Esophagus squamous epithelium (tissue), 5 donors: Measurements from ENCODE around the gene CLEC20A. TPM values are rescaled to one million over a fixed set of nuclear protein-coding genes. Genes with fewer than 3 reads are reported as not detected.
A peak's percentile ranks its signal among the peaks of the same experiment; 100 is the strongest.

Experiments used
- DNase-seq: peaks from one replicate; lab custom pipeline; 2025; lab: John Stamatoyannopoulos, UW
- H3K27ac ChIP-seq, 4 donors: fragments of 200-600 bp; sonication (generic); one replicate each; pipeline ENCODE4 v1.5.1; 2016 to 2019; ENCODE audit warnings: mild to moderate bottlenecking in 1 of 4
- H3K27me3 ChIP-seq, 4 donors: fragments of 200-600 bp; sonication (generic); 1 replicate in 3 of 4; 2 replicates in 1 of 4; pipeline versions ENCODE4 v1.5.1 to v1.6.0; 2017 to 2021; ENCODE audit warnings: antibody characterized with exemption in 1 of 4
- H3K36me3 ChIP-seq, 3 donors: fragments of 200-600 bp; sonication (generic); one replicate each; pipeline ENCODE4 v1.5.1; 2016 to 2019
- H3K4me1 ChIP-seq, 3 donors: fragments of 200-600 bp; sonication (generic); one replicate each; pipeline ENCODE4 v1.5.1; 2017 to 2019
- H3K4me3 ChIP-seq, 4 donors: fragments of 200-600 bp; sonication (generic); 1 replicate in 3 of 4; 2 replicates in 1 of 4; pipeline ENCODE4 v1.5.1; 2016 to 2019; ENCODE audit warnings: mild to moderate bottlenecking in 2 of 4, moderate library complexity in 1 of 4
- H3K9me3 ChIP-seq, 3 donors: fragments of 200-600 bp; sonication (generic); one replicate each; pipeline ENCODE4 v1.5.1; 2016 to 2019
- POLR2A ChIP-seq, 4 donors: fragments of 450-650 bp; IDR thresholded peaks; one replicate each; pipeline ENCODE4 v1.6.1; 2017; ENCODE audit warnings: antibody characterized with exemption in 4 of 4, mild to moderate bottlenecking in 4 of 4, moderate library complexity in 3 of 4
- WGBS, 2 donors: methylation state at CpG; one replicate each; pipeline ENCODE4 v1.1.5; 2018; 5-methylcytosine and 5-hydroxymethylcytosine counted together
- intact Hi-C: fragments of 100-400 bp; cut with DNase I; formaldehyde crosslinking; loops from one replicate; pipeline ENCODE4 v1.15.0; 2022
- total RNA-seq, 4 donors: library from RNA; depleted of rRNA; stranded (reverse); fragments of >200 nt; gene quantifications; one replicate each; pipeline ENCODE4 v1.1.0, GENCODE V29; 2016
- TF ChIP-seq, protein P1 (sequence below), 6 experiments: fragments of 450-650 bp in 4 of 6; fragments of 200-600 bp in 2 of 6; sonication (generic) in 2 of 6; IDR thresholded peaks; one replicate each; pipeline ENCODE4 v1.5.1; 2016 to 2019; ENCODE audit warnings: antibody characterized with exemption in 6 of 6, mild to moderate bottlenecking in 4 of 6, moderate library complexity in 4 of 6
- donor health status: DM: yes; HTN: yes; CAD: no.

CLEC20A gene
- total RNA-seq, 4 donors from 2014 or later, result not detected

DNA sequence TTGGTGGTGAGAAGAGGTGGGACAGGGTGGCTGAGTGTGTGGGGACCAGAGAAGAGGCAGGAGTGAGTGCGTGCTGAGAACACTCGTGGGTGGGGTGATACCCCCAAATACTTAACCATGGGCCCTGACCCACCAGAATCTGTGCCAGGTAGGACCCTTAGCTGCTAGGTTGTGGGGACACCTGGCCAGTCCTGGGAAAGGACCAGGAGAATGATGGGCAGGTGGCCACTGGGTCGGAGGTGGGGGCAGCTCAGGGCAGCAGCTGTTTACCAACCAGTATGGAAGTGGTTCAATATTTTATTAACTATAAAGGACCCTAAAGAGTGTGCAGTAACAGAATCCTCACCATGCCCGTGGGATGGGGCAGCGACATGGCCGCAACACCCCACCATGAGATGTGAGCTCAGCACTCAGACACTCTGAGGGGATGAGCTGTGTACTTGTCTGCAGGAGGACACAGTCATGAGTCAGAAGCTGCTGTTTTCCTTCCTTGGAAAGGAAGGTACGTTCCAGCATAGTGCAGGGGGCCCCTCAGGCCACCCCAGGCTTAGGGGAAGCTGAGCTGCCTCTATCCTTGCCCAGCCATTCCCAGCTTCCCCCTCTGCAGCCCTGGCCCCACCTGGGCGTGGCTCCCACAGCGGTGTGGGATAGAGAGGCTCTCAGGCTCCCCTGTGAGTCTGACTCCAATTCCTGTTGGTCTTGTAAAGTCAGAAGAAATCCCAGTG, 41.6 kb upstream of the CLEC20A start:
- H3K27me3 ChIP-seq, result no peaks in the 10 kb centered on the region
- H3K9me3 ChIP-seq, result no peaks in the 10 kb centered on the region
- 68 to 81% methylated on average over 6 to 9 of the region's 9 CpGs for WGBS, 2 donors
- DNase-seq, result no peak
- intact Hi-C loops, result no loop called here
- no peak for TF ChIP-seq POLR2A (IDR thresholded peaks at IDR 0.05)
- TF ChIP-seq, protein P1, sequence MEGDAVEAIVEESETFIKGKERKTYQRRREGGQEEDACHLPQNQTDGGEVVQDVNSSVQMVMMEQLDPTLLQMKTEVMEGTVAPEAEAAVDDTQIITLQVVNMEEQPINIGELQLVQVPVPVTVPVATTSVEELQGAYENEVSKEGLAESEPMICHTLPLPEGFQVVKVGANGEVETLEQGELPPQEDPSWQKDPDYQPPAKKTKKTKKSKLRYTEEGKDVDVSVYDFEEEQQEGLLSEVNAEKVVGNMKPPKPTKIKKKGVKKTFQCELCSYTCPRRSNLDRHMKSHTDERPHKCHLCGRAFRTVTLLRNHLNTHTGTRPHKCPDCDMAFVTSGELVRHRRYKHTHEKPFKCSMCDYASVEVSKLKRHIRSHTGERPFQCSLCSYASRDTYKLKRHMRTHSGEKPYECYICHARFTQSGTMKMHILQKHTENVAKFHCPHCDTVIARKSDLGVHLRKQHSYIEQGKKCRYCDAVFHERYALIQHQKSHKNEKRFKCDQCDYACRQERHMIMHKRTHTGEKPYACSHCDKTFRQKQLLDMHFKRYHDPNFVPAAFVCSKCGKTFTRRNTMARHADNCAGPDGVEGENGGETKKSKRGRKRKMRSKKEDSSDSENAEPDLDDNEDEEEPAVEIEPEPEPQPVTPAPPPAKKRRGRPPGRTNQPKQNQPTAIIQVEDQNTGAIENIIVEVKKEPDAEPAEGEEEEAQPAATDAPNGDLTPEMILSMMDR (IDR thresholded peaks at IDR 0.05), result no peak
- H3K27ac ChIP-seq, result peak overlapping the region; percentile 67 to 87 (median 77)
- no peaks in the 10 kb centered on the region for H3K36me3 ChIP-seq
- H3K4me3 ChIP-seq, result no peak overlapping the region
- H3K4me1 ChIP-seq, result peaks cover 30 to 68% (median 31%) of the 10 kb centered on the region in 3 donors

DNA sequence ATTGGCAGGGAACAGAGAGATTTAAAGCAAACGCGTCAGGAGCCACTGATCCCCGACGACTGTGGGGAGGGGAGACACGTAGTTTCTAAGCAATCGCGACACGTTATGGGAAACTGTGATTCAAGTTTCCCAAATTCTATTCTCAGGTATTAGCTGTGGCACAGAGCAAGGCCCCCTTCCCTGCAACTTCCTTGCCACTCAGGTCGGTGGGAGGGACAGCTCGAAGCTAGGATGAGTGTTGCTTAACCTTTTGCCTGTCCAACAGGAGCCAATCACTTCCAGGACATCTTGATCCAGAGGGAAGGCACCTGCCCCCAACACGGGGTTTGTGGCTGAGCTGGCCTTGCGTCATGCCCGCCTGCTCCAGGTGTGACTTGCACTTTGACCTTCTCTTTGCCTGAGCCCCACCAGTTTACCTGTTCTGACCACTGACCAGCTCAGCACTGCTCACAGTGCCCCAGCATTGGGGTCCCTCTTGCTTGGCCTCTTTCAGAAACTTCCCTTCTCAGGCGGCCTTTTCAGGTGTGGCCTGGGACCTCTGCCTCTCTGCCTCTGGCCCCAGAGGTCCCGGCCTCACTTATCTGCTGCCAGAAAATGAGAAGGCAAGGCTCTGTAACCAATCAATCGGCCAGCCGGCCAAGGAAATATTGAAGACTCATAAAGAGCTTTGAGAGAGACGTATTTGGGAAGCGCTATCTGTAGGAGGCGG, 40.8 kb upstream of the CLEC20A start:
- H3K27me3 ChIP-seq, result no peaks in the 10 kb centered on the region
- no peaks in the 10 kb centered on the region for H3K9me3 ChIP-seq
- H3K27ac ChIP-seq, result peak overlapping the region; percentile 67 to 87 (median 77)
- no peak for DNase-seq
- peaks cover 28 to 64% (median 31%) of the 10 kb centered on the region in 3 donors for H3K4me1 ChIP-seq
- WGBS, 2 donors, result 70 to 78% methylated on average over 13 to 16 of the region's 20 CpGs
- H3K4me3 ChIP-seq, result no peak overlapping the region
- intact Hi-C loops, result no loop called here
- TF ChIP-seq POLR2A (IDR thresholded peaks at IDR 0.05), result no peak
- TF ChIP-seq, protein P1 (IDR thresholded peaks at IDR 0.05), result no peak
- H3K36me3 ChIP-seq, result no peaks in the 10 kb centered on the region

DNA sequence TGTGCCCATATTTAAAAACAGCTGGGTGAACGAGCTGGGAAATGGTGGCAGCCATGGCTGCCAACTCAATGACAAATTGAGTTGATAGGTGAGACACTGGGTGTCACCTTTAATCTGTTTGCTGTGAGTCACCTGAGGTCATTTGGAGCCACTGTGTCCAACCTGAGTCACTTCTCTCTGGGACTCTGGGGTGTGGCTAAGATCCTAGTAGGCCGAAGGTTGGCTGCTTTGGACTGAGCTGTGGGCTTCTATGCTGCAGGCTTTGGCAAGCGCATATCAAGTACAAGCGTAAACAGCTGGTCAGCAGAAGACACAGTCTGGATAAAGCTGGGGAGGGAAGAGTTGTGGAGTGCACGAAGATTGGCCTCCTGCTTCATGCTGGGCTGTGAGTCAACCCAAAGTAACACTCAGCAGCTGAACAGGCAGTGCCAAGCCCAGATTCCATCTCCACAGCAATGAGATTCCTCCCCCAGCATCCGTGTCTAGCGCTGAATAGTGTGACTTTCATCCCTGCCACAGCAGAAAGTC, 40.1 kb upstream of the CLEC20A start:
- 43 to 46% methylated on average over 3 to 4 of the region's 7 CpGs for WGBS, 2 donors
- Histone ChIP-seq H3K27ac (peak overlapping the region; percentile 67 to 87 (median 77)), H3K4me1 (peaks cover 30 to 66% (median 30%) of the 10 kb centered on the region in 3 donors), H3K4me3 (no peak overlapping the region), H3K36me3 (no peaks in the 10 kb centered on the region), H3K9me3 (no peaks in the 10 kb centered on the region), H3K27me3 (no peaks in the 10 kb centered on the region)
- no peak for DNase-seq
- intact Hi-C loops, result no loop called here
- TF ChIP-seq, protein P1 (IDR thresholded peaks at IDR 0.05), result no peak
- no peak for TF ChIP-seq POLR2A (IDR thresholded peaks at IDR 0.05)

DNA sequence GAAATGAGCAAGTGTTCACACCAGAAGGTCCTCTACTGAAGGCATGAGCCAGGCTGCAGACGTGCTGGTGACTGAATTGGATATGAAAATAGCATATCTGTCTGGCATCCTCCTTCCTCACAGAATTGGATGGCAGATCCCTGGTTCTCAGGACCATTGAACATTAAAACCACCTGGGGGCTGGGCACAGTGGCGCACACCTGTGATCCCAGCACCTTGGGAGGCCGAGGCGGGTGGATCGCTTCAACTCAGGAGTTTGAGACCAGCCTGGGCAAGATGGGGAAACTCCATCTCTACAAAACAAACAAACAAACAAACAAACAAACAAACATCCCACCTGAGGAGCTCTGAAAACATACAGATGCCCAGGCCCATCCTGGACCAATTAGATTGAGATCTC, 39.6 kb upstream of the CLEC20A start:
- Histone ChIP-seq H3K4me1 (peaks cover 25 to 63% (median 28%) of the 10 kb centered on the region in 3 donors), H3K36me3 (no peaks in the 10 kb centered on the region), H3K9me3 (no peaks in the 10 kb centered on the region), H3K27me3 (no peaks in the 10 kb centered on the region), H3K4me3 (no peak overlapping the region), H3K27ac (peak overlapping the region; percentile 28 to 87 (median 77))
- TF ChIP-seq, protein P1 (IDR thresholded peaks at IDR 0.05), result no peak
- TF ChIP-seq POLR2A (IDR thresholded peaks at IDR 0.05), result no peak
- WGBS, 2 donors, result 88 to 89% methylated on average over 1 to 5 of the region's 5 CpGs
- intact Hi-C loops, result no loop called here
- no peak for DNase-seq
